Omental fat pad (tissue), 4 donors: Measurements from ENCODE around the gene ABHD17A. TPM values are rescaled to one million over a fixed set of nuclear protein-coding genes. Genes with fewer than 3 reads are reported as not detected.
"Not testable (repeated sequence)": the region's sequence is repeated elsewhere in the genome, so short reads cannot be mapped to it uniquely, and the experiment has no call there.

Experiments used
- ATAC-seq: fragments of 150-250 bp; one replicate; pipeline ENCODE4 v1.9.1; 2016; ENCODE audit warnings: mild to moderate bottlenecking, moderate library complexity; ENCODE audit not compliant: low FRiP score
- DNase-seq: peaks from one replicate; pipeline ENCODE4 v3.0.0-alpha.2; 2019; ENCODE audit warnings: low spot score
- CTCF ChIP-seq, 3 donors: fragments of 450-650 bp; IDR thresholded peaks; one replicate each; pipeline ENCODE4 v1.5.1; 2016 to 2017; ENCODE audit warnings: antibody characterized with exemption in 3 of 3, mild to moderate bottlenecking in 3 of 3, moderate library complexity in 2 of 3
- total RNA-seq, 4 donors: library from RNA; depleted of rRNA; stranded (reverse); fragments of >200 nt; gene quantifications; one replicate each; pipeline ENCODE4 v1.1.0, GENCODE V29; 2016

Gene ABHD17A
- total RNA-seq, 4 donors from 2014 or later: 70.1 to 117 (median 87.8) TPM

GRCh38 chr19:1880611-1881392 is 4.5 kb downstream of the ABHD17A start:
- no peak for DNase-seq
- no peak for TF ChIP-seq CTCF (IDR thresholded peaks at IDR 0.05)
- ATAC-seq: no peak

GRCh38 chr19:1879982-1880381 is 5.3 kb downstream of the ABHD17A start:
- not testable (repeated sequence) for ATAC-seq, DNase-seq

GRCh38 chr19:1878583-1878982 is 6.7 kb downstream of the ABHD17A start:
- not testable (repeated sequence) for ATAC-seq, DNase-seq

- DNase-seq, ATAC-seq: not testable (repeated sequence)
Observed at GRCh38 chr19:1877280-1877660, 8.0 kb downstream of the ABHD17A start.

GRCh38 chr19:1876496-1877279 is 8.6 kb downstream of the ABHD17A start:
- peak; percentile 16 for ATAC-seq
- DNase-seq: not testable (repeated sequence)

- TF ChIP-seq CTCF (IDR thresholded peaks at IDR 0.05): no peak
- ATAC-seq (peak; percentile 90), DNase-seq (peak; percentile 85)
Observed at GRCh38 chr19:1875646-1876495, 9.4 kb downstream of the ABHD17A start.

GRCh38 chr19:1875265-1875645 is 10.0 kb downstream of the ABHD17A start:
- not testable (repeated sequence) for ATAC-seq

GRCh38 chr19:1874554-1875185 is 10.6 kb downstream of the ABHD17A start:
- ATAC-seq (no peak), DNase-seq (no peak)
- no peak for TF ChIP-seq CTCF (IDR thresholded peaks at IDR 0.05)

More at GRCh38 chr19:1875265-1875645, 10.0 kb downstream of the ABHD17A start:
- DNase-seq: not testable (repeated sequence)
